KMS-11 (cell line): Measurements from ENCODE around the gene COL16A1.

Experiments used
- H2AFZ ChIP-seq: fragments of 200-600 bp; sonication (generic); 2 replicates; pipeline ENCODE4 v1.6.1; 2016; ENCODE audit warnings: antibody characterized with exemption, mixed run types, low read depth
- H3K27ac ChIP-seq: fragments of 200-600 bp; sonication (generic); 2 replicates; pipeline ENCODE4 v1.6.1; 2016; ENCODE audit warnings: mild to moderate bottlenecking, mixed run types
- H3K27me3 ChIP-seq: fragments of 200-600 bp; sonication (generic); 2 replicates; pipeline ENCODE4 v1.6.1; 2017; ENCODE audit warnings: mild to moderate bottlenecking, low read depth, mixed run types, moderate library complexity; ENCODE audit not compliant: insufficient read depth
- H3K36me3 ChIP-seq: fragments of 200-600 bp; sonication (generic); 2 replicates; pipeline ENCODE4 v1.6.1; 2017; ENCODE audit warnings: mild to moderate bottlenecking, mixed run types; ENCODE audit not compliant: insufficient read depth
- H3K4me1 ChIP-seq: fragments of 200-600 bp; sonication (generic); 2 replicates; pipeline ENCODE4 v1.6.1; 2016; ENCODE audit warnings: mild to moderate bottlenecking, low read depth, mixed run types; ENCODE audit not compliant: poor library complexity, severe bottlenecking
- H3K4me2 ChIP-seq: fragments of 200-600 bp; sonication (generic); 2 replicates; pipeline ENCODE4 v1.7.0; 2016; ENCODE audit warnings: mild to moderate bottlenecking, mixed run types
- H3K4me3 ChIP-seq: fragments of 200-600 bp; sonication (generic); IDR thresholded peaks from 2 replicates; pipeline ENCODE4 v1.6.1; 2017; ENCODE audit warnings: low read depth, low read length, mixed read lengths; ENCODE audit not compliant: insufficient read depth
- H3K79me2 ChIP-seq: fragments of 200-600 bp; sonication (generic); 2 replicates; pipeline ENCODE4 v1.6.1; 2016; ENCODE audit warnings: low read depth, mixed run types; ENCODE audit not compliant: insufficient read depth
- H3K9ac ChIP-seq: fragments of 200-600 bp; sonication (generic); 2 replicates; pipeline ENCODE4 v1.6.1; 2016; ENCODE audit warnings: mild to moderate bottlenecking, mixed run types
- H4K20me1 ChIP-seq: fragments of 200-600 bp; sonication (generic); 2 replicates; pipeline ENCODE4 v1.6.1; 2016; ENCODE audit warnings: mild to moderate bottlenecking, mixed run types; ENCODE audit not compliant: insufficient read depth
- TF ChIP-seq, protein P1 (sequence below): fragments of 200-600 bp; sonication (generic); conservative IDR thresholded peaks from 2 replicates; pipeline ENCODE4 v1.6.1; 2017; ENCODE audit warnings: low read depth, mild to moderate bottlenecking, antibody characterized with exemption, low read length, moderate library complexity, mixed read lengths

The COL16A1 gene

DNA sequence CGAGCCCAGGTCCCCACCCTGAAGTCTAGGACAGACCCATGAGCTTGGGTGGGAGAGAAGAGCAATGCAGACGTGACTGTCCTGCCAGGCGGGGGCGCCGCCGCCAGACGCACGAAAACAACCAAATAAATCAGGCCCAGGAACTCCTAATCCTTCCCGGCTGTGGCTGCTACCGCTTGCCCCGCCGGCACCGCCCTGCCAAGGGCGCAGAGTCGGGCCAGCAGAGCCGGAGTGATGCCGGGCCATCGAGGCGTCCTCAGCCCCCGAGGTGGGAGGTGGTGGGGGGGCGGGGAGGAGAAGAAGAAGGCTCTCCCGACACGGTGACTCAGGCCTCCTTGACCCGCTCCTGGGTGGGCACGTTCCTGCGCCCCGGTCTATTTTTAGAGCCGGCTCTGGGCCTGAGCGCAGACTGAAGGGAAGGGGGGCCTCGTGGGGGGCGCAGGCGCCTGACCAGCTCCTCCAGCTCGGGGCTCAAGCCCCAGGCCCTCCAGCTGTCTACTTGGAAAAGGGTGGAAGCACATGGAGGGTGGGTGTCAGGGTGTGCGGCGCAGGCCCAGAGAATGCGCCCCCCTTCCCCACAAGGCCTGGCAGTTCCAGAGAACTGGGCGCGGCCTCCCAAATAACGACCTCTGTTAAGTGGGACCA, 10.7 kb upstream of the COL16A1 start:
- Histone ChIP-seq H3K27me3 (peaks cover 43% of the 10 kb centered on the region), H4K20me1 (no peaks in the 10 kb centered on the region), H3K4me1 (no peaks in the 10 kb centered on the region), H3K79me2 (no peaks in the 10 kb centered on the region), H3K4me3 (no peak overlapping the region), H3K27ac (no peak overlapping the region), H3K4me2 (peak overlapping the region; percentile 45; the same call in 1 of the 2 replicates), H3K36me3 (no peaks in the 10 kb centered on the region), H2AFZ (peak overlapping the region; percentile 79), H3K9ac (no peak overlapping the region; the same call in 1 of the 2 replicates)
- TF ChIP-seq, protein P1, sequence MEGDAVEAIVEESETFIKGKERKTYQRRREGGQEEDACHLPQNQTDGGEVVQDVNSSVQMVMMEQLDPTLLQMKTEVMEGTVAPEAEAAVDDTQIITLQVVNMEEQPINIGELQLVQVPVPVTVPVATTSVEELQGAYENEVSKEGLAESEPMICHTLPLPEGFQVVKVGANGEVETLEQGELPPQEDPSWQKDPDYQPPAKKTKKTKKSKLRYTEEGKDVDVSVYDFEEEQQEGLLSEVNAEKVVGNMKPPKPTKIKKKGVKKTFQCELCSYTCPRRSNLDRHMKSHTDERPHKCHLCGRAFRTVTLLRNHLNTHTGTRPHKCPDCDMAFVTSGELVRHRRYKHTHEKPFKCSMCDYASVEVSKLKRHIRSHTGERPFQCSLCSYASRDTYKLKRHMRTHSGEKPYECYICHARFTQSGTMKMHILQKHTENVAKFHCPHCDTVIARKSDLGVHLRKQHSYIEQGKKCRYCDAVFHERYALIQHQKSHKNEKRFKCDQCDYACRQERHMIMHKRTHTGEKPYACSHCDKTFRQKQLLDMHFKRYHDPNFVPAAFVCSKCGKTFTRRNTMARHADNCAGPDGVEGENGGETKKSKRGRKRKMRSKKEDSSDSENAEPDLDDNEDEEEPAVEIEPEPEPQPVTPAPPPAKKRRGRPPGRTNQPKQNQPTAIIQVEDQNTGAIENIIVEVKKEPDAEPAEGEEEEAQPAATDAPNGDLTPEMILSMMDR = peak; percentile 42

DNA sequence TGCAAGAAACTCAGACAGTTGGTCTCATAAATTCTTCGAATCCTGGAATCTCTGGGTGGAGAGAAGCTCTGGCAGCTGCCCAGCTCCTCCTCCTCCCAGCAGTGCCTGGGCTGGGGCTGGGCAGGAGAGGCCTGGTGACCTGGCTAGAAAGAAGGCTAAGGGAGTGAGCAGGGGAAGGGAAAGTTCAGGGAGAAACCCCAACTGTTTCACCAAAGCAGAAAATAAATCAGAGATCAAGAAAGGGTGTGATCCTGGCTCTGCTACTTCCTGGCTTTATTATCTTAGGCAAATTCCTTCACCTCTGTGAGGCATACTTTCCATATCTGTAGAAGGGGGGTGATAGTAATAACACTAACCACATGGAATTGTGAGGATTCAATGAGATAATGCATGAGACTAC, 8.8 kb upstream of the COL16A1 start:
- peaks cover 41% of the 10 kb centered on the region for H3K27me3 ChIP-seq
- H3K36me3 ChIP-seq = no peaks in the 10 kb centered on the region
- H3K79me2 ChIP-seq = no peaks in the 10 kb centered on the region
- H3K9ac ChIP-seq = no peak overlapping the region
- no peaks in the 10 kb centered on the region for H3K4me1 ChIP-seq
- H2AFZ ChIP-seq = no peak overlapping the region
- TF ChIP-seq, protein P1 = no peak
- no peak overlapping the region for H3K4me2 ChIP-seq
- H3K4me3 ChIP-seq = no peak overlapping the region
- no peaks in the 10 kb centered on the region for H4K20me1 ChIP-seq
- H3K27ac ChIP-seq = no peak overlapping the region

DNA sequence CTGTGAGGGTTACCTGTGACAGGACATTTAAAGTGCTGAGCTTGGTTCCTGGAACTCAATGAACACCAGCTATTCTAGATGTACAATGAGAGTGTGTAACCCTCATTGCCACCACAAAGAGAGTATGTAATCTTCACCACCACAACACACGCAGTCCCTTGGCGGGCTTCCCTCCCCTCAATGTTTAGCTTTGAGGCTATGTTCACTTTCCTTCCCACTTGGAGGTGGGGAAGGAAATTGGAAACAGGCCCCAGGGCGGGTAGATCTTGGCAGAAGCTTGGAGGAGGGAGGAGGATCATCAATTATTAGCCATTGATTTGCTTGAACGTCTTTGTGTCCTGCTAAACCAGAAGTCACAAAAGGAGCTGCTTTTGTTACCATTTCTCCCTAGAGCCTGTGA, 8.3 kb upstream of the COL16A1 start:
- H3K27ac ChIP-seq = no peak overlapping the region
- no peak overlapping the region for H3K4me3 ChIP-seq
- no peaks in the 10 kb centered on the region for H3K79me2 ChIP-seq
- TF ChIP-seq, protein P1 = no peak
- peaks cover 39% of the 10 kb centered on the region for H3K27me3 ChIP-seq
- no peaks in the 10 kb centered on the region for H4K20me1 ChIP-seq
- H3K4me1 ChIP-seq = no peaks in the 10 kb centered on the region
- H3K36me3 ChIP-seq = no peaks in the 10 kb centered on the region
- H3K9ac ChIP-seq = no peak overlapping the region
- no peak overlapping the region for H3K4me2 ChIP-seq
- H2AFZ ChIP-seq = no peak overlapping the region

DNA sequence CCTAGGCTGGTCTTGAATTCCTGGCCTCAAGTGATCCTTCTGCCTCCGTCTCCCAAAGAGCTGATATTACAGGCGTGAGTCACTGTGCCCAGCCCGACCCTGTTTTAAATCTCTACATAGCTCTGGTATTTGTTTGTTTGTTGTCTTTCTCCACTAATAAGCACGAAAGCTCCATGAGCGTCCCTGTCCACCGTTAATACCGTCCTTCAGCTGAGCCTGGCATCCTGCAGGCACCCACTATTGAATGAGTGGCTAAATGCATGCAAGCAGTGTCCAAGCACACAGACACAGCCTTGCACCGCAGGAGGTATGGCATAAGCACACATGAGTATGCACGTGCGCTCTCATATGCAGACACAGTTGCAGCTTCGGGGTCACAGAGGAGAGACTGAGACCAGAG, 4.5 kb upstream of the COL16A1 start:
- H3K27me3 ChIP-seq = peaks cover 29% of the 10 kb centered on the region
- no peak overlapping the region for H3K4me3 ChIP-seq
- peaks cover 8% of the 10 kb centered on the region for H3K4me1 ChIP-seq
- no peak overlapping the region for H3K27ac ChIP-seq
- H3K36me3 ChIP-seq = no peaks in the 10 kb centered on the region
- no peak overlapping the region for H3K4me2 ChIP-seq
- no peaks in the 10 kb centered on the region for H3K79me2 ChIP-seq
- no peak overlapping the region for H3K9ac ChIP-seq
- H2AFZ ChIP-seq = no peak overlapping the region
- H4K20me1 ChIP-seq = no peaks in the 10 kb centered on the region
- TF ChIP-seq, protein P1 = no peak
